Astrocyte of the hippocampus (primary cell): Measurements from ENCODE around the gene CEL.
"Not testable (repeated sequence)": the region's sequence is repeated elsewhere in the genome, so short reads cannot be mapped to it uniquely, and the experiment has no call there.

ENCODE experiments used
- DNase-seq: peaks from one replicate; pipeline ENCODE4 v3.0.0; 2011; ENCODE audit warnings: low read depth, low spot score

The CEL gene

GRCh38 chr9:133064241-133065069 lies 2.7 kb downstream of the CEL start:
- no peak for DNase-seq

- no peak for DNase-seq
Measured at GRCh38 chr9:133065070-133065388, 3.2 kb downstream of the CEL start.

GRCh38 chr9:133066181-133066983 lies 4.6 kb downstream of the CEL start:
- DNase-seq: no peak

GRCh38 chr9:133067006-133067405 lies 5.2 kb downstream of the CEL start:
- DNase-seq: no peak

- DNase-seq: peak; percentile 18
Measured at GRCh38 chr9:133067813-133068212, 6.0 kb downstream of the CEL start.

- DNase-seq: not testable (repeated sequence)
Measured at GRCh38 chr9:133068431-133068830, 6.7 kb downstream of the CEL start.

GRCh38 chr9:133070500-133070961 lies 8.8 kb downstream of the CEL start:
- not testable (repeated sequence) for DNase-seq

- DNase-seq: not testable (repeated sequence)
Measured at GRCh38 chr9:133070985-133071384, 9.2 kb downstream of the CEL start.

GRCh38 chr9:133071484-133072150 lies 9.8 kb downstream of the CEL start:
- no peak for DNase-seq

- not testable (repeated sequence) for DNase-seq
Measured at GRCh38 chr9:133072210-133072609, 10.4 kb downstream of the CEL start.

- DNase-seq: no peak
Measured at GRCh38 chr9:133073086-133074014, 11.6 kb downstream of the CEL start.

GRCh38 chr9:133074111-133074651 lies 12.4 kb downstream of the CEL start:
- no peak for DNase-seq

GRCh38 chr9:133075925-133076630 lies 14.3 kb downstream of the CEL start:
- peak; percentile 86 for DNase-seq

GRCh38 chr9:133076691-133077090 lies 14.9 kb downstream of the CEL start:
- no peak for DNase-seq

- DNase-seq: no peak
Measured at GRCh38 chr9:133078486-133078885, 16.7 kb downstream of the CEL start.

- DNase-seq: no peak
Measured at GRCh38 chr9:133080161-133080560, 18.4 kb downstream of the CEL start.

- not testable (repeated sequence) for DNase-seq
Measured at GRCh38 chr9:133080786-133081779, 19.3 kb downstream of the CEL start.

- not testable (repeated sequence) for DNase-seq
Measured at GRCh38 chr9:133081957-133082644, 20.3 kb downstream of the CEL start.
